ENCODE data around the gene LRIG1.

Gene LRIG1

DNA sequence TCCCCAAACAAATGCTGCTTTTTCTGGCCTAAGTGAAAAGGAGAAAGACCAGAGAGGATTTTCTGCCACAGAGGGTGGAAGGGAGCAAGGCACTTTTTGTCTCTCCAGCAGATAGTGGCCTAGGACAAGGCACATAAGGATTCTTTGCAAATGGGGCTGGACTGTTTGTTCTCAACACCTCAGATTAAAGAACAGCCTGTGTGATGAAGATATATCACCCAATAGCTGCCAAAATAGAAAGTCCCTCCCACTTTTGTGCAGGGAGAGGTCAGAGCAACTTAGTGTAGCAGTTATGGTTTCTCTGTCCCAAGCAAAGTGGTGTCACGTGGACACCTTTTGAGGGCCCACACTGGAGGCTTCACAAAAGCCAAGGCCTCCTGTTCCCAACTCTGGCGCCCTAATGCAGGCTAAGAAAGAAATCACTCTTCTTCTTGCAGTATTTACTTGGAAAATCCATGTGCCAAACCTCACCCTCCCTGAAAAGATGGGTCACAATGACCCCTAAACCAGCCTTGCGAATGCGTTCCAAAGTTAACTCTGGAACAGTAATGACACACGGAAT lies 84.9 kb downstream of the LRIG1 start:
- peaks cover 0 to 81% (median 34%) of the 10 kb centered on the region in 11 experiments; a peak in 11 of 22 replicates for H4K20me1 ChIP-seq
- H3K4me3 ChIP-seq, result no peak overlapping the region
- peaks cover 12 to 92% (median 88%) of the 10 kb centered on the region in 10 experiments for H3K4me1 ChIP-seq
- H3K27ac ChIP-seq, result no peak overlapping the region
- no peak overlapping the region for H3K9ac ChIP-seq
- peaks cover 8 to 88% (median 58%) of the 10 kb centered on the region in 11 experiments; a peak in 21 of 22 replicates for H3K36me3 ChIP-seq
- H3K27me3 ChIP-seq, result no peaks in the 10 kb centered on the region
- H3K9me3 ChIP-seq (replicated peaks in 1 of 11), result peaks cover 9 to 25% (median 20%) of the 10 kb centered on the region in 11 experiments
- TF ChIP-seq Cebpa-rat (IDR thresholded peaks at IDR 0.05), result no peak
- peak overlapping the region in 9 of 11 experiments; percentile 1 to 97 (median 67); a peak in 15 of 22 replicates for H3K4me2 ChIP-seq

GRCh38 chr3:66414846-66415245 lies 86.0 kb downstream of the LRIG1 start:
- no peak for TF ChIP-seq Cebpa-rat (IDR thresholded peaks at IDR 0.05)
- Histone ChIP-seq H3K4me3 (no peak overlapping the region), H3K27me3 (no peaks in the 10 kb centered on the region), H4K20me1 (peaks cover 0 to 90% (median 34%) of the 10 kb centered on the region in 11 experiments; a peak in 11 of 22 replicates), H3K27ac (peak overlapping the region in 2 of 11 experiments; percentile 7 to 9; a peak in 2 of 22 replicates), H3K4me2 (peak overlapping the region in 9 of 11 experiments; percentile 27 to 97 (median 67); a peak in 18 of 22 replicates), H3K4me1 (peaks cover 14 to 100% (median 97%) of the 10 kb centered on the region in 10 experiments), H3K36me3 (peaks cover 3 to 88% (median 58%) of the 10 kb centered on the region in 11 experiments; a peak in 21 of 22 replicates), H3K9ac (peak overlapping the region in 2 of 11 experiments; percentile 10 to 20; a peak in 1 of 22 replicates), H3K9me3 (replicated peaks in 1 of 11) (peaks cover 0 to 14% (median 9%) of the 10 kb centered on the region in 11 experiments; a peak in 16 of 22 replicates)

DNA sequence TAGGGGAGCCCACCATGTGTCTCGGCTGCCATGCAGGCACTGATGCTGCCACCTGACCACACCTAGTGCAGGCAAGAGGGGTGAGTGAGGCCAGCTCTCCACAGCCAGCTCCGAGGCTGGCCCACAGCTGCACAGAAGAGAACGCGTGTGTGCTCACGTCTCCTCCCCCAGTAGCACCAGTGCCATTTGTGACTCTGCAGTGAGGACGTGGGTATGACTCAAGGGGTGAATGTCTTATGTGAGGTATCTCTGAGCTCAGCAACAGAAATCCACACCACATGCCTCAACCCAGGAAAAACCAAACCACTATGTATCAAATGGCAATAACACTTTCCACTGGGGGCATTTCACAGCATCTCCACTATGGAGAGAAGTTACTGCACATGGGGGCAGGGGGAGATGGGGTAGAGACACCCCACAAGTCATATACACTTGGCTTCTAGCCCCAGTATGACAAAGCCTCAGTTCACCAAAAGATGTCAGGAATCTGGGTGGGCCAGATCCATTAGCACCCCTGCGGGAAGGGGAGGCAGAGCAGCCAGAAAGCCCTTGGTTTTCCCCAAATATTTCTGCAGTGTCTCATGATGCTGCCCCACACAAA lies 87.6 kb downstream of the LRIG1 start:
- Histone ChIP-seq H3K27me3 (no peaks in the 10 kb centered on the region), H3K4me3 (no peak overlapping the region), H3K9me3 (replicated peaks in 1 of 11) (peaks cover 0 to under 1% (median 0%) of the 10 kb centered on the region in 11 experiments; a peak in 1 of 22 replicates), H3K4me1 (peaks cover 14 to 100% (median 97%) of the 10 kb centered on the region in 10 experiments), H3K4me2 (peak overlapping the region in 9 of 11 experiments; percentile 72 to 97 (median 82); a peak in 16 of 22 replicates), H4K20me1 (peaks cover 0 to 80% (median 30%) of the 10 kb centered on the region in 11 experiments; a peak in 13 of 22 replicates), H3K27ac (peak overlapping the region in 2 of 11 experiments; percentile 61 to 71; a peak in 1 of 22 replicates), H3K36me3 (peaks cover 9 to 87% (median 53%) of the 10 kb centered on the region in 11 experiments; a peak in 20 of 22 replicates), H3K9ac (peak overlapping the region in 1 of 11 experiments; percentile 56; a peak in 1 of 22 replicates)
- TF ChIP-seq Cebpa-rat (IDR thresholded peaks at IDR 0.05), result no peak

DNA sequence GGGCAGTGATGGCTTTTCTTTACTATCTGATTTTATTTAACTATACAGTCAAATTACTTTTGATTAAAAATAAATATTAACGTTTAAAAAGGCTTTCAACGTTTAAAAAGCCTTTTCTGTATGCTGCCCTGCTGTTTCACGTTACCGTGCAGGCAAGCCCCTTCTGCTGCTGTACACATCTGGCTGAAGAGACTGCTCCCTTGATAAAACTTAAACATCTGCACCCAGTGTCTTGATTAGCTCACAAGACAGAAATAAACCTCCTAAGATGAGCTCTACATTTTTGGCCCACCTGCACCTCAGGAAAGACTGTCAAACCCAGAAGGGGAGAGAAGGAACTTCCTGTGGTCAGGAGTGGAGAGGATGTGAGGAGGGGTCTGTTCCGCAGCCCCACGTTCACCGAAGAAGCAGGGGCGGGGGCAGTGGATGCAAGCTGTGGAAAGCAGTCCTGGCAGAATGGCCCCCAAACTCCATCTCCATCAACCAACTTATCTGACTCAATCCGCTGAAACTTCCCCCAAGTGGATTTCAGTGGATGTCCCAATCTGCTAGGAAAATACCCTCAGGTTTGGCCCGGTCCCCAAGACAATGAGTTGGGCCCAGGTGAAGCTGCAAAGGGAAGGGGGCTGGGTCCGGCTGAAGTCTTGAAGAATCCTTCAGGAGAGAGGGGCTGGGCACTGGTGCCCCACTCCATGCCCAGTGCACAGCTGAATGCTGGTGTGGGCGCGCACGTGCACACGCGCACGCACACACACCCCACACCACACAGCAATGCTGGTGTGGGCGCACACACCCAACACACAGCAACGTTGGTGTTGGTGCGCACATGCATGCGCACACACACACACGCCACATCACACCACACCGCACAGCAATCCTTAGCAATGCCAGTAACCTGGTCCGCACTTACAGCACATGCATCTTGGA lies 88.6 kb downstream of the LRIG1 start:
- H3K27ac ChIP-seq, result peak overlapping the region in 6 of 11 experiments; percentile 15 to 71 (median 60); a peak in 11 of 22 replicates
- H3K36me3 ChIP-seq, result peaks cover 9 to 87% (median 58%) of the 10 kb centered on the region in 11 experiments; a peak in 20 of 22 replicates
- H3K9ac ChIP-seq, result peak overlapping the region in 5 of 11 experiments; percentile 42 to 59 (median 54); a peak in 11 of 22 replicates
- H3K9me3 ChIP-seq (replicated peaks in 1 of 11), result no peaks in the 10 kb centered on the region
- TF ChIP-seq Cebpa-rat (IDR thresholded peaks at IDR 0.05), result no peak
- H3K4me3 ChIP-seq, result peak overlapping the region in 2 of 10 experiments; percentile 33 to 38; a peak in 3 of 20 replicates
- peak overlapping the region; percentile 33 to 97 (median 81); a peak in 21 of 22 replicates for H3K4me2 ChIP-seq
- peaks cover 0 to 79% (median 40%) of the 10 kb centered on the region in 11 experiments; a peak in 14 of 22 replicates for H4K20me1 ChIP-seq
- peaks cover 18 to 100% (median 99%) of the 10 kb centered on the region in 10 experiments for H3K4me1 ChIP-seq
- no peaks in the 10 kb centered on the region for H3K27me3 ChIP-seq

GRCh38 chr3:66411474-66411873 lies 89.3 kb downstream of the LRIG1 start:
- Histone ChIP-seq H3K9me3 (replicated peaks in 1 of 11) (no peaks in the 10 kb centered on the region), H3K4me2 (peak overlapping the region; percentile 24 to 97 (median 81)), H3K27ac (peak overlapping the region in 6 of 11 experiments; percentile 39 to 79 (median 64); a peak in 12 of 22 replicates), H3K9ac (peak overlapping the region in 6 of 11 experiments; percentile 12 to 70 (median 52); a peak in 10 of 22 replicates), H4K20me1 (peaks cover 0 to 79% (median 40%) of the 10 kb centered on the region in 11 experiments; a peak in 17 of 22 replicates), H3K36me3 (peaks cover 9 to 87% (median 63%) of the 10 kb centered on the region in 11 experiments; a peak in 20 of 22 replicates), H3K27me3 (no peaks in the 10 kb centered on the region; a peak in 1 of 22 replicates), H3K4me1 (peaks cover 19 to 100% (median 99%) of the 10 kb centered on the region in 10 experiments), H3K4me3 (peak overlapping the region in 2 of 10 experiments; percentile 5 to 22; a peak in 2 of 20 replicates)
- no peak for TF ChIP-seq Cebpa-rat (IDR thresholded peaks at IDR 0.05)

- Histone ChIP-seq H3K4me1 (peaks cover 24 to 100% (median 99%) of the 10 kb centered on the region in 10 experiments), H3K27ac (peak overlapping the region in 6 of 11 experiments; percentile 39 to 79 (median 64); a peak in 12 of 22 replicates), H3K36me3 (peaks cover 9 to 87% (median 61%) of the 10 kb centered on the region in 11 experiments; a peak in 20 of 22 replicates), H3K9ac (peak overlapping the region in 5 of 11 experiments; percentile 17 to 70 (median 66); a peak in 9 of 22 replicates), H4K20me1 (peaks cover 0 to 79% (median 40%) of the 10 kb centered on the region in 11 experiments; a peak in 17 of 22 replicates), H3K4me3 (peak overlapping the region in 2 of 10 experiments; percentile 5 to 22; a peak in 2 of 20 replicates), H3K4me2 (peak overlapping the region; percentile 24 to 97 (median 81)), H3K9me3 (replicated peaks in 1 of 11) (no peaks in the 10 kb centered on the region), H3K27me3 (peaks cover 0 to under 1% (median 0%) of the 10 kb centered on the region in 11 experiments; a peak in 1 of 22 replicates)
- no peak for TF ChIP-seq Cebpa-rat (IDR thresholded peaks at IDR 0.05)
Measured at GRCh38 chr3:66410976-66411375, 89.8 kb downstream of the LRIG1 start.
